ENCODE results near the gene RGS3.

Gene RGS3

GRCh38 chr9:113524468-113524867, 60.9 kb downstream of the RGS3 start:
- TF ChIP-seq, protein P1, sequence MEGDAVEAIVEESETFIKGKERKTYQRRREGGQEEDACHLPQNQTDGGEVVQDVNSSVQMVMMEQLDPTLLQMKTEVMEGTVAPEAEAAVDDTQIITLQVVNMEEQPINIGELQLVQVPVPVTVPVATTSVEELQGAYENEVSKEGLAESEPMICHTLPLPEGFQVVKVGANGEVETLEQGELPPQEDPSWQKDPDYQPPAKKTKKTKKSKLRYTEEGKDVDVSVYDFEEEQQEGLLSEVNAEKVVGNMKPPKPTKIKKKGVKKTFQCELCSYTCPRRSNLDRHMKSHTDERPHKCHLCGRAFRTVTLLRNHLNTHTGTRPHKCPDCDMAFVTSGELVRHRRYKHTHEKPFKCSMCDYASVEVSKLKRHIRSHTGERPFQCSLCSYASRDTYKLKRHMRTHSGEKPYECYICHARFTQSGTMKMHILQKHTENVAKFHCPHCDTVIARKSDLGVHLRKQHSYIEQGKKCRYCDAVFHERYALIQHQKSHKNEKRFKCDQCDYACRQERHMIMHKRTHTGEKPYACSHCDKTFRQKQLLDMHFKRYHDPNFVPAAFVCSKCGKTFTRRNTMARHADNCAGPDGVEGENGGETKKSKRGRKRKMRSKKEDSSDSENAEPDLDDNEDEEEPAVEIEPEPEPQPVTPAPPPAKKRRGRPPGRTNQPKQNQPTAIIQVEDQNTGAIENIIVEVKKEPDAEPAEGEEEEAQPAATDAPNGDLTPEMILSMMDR (IDR thresholded peaks at IDR 0.05; ENCODE audit: low read depth, low read length, missing control alignments) = no peak
- no peak for DNase-seq (ENCODE audit: extremely low read depth, low read depth)
- no peak overlapping the region for H3K4me3 ChIP-seq (replicated peaks; ENCODE audit: low read depth, low read length)

DNA sequence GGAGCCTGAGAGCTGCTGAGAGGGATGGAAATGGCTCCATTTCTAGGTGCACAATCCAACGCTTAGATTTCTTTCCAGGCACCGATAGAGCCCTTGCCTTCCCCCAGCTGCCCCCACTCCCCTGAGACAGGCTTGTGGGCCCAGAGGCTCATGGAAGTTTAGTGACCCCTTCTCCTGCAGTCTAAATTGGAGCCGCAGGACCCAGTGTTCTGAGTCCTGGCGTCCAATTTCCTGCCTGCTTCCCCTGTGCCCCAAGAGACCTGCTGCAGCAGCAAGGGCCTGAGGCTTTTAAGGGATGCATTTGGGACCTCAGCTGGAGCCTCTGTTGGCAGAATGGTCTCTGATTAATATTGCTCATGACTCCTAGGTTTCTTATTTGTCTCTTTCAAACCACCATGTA, 61.7 kb downstream of the RGS3 start:
- H3K4me3 ChIP-seq (replicated peaks; ENCODE audit: low read depth, low read length) = no peak overlapping the region
- DNase-seq (ENCODE audit: extremely low read depth, low read depth) = no peak
- TF ChIP-seq, protein P1 (IDR thresholded peaks at IDR 0.05; ENCODE audit: low read depth, low read length, missing control alignments) = no peak

GRCh38 chr9:113525831-113526230, 62.3 kb downstream of the RGS3 start:
- TF ChIP-seq, protein P1 (IDR thresholded peaks at IDR 0.05; ENCODE audit: low read depth, low read length, missing control alignments) = no peak
- DNase-seq (ENCODE audit: extremely low read depth, low read depth) = no peak
- H3K4me3 ChIP-seq (replicated peaks; ENCODE audit: low read depth, low read length) = no peak overlapping the region

DNA sequence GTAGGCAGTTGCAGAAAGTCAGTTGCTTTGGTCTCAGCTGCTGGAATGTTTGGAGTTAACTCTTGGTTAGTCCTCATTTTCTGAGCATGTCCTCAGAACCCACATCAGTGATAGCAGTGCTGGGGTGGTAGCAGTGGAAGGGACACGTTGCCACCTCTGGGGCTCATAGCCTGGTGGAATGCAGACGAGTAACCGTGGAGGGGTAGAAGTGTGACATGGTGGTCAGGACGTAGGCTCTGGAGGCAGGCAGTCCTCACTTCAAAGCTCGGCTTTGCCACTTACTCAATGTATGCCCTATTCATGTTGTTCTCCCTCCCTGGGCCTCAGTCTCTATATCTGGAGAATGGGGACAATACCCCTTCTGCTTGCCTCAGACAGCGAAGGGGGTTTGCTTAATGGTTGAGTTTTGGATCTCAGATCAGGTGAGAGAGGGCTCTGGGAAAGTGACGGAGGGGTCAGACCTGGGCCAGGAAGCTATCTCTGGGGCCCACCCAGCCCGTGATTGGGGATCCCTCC, 62.8 kb downstream of the RGS3 start:
- H3K4me3 ChIP-seq (replicated peaks; ENCODE audit: low read depth, low read length) = no peak overlapping the region
- no peak for DNase-seq (ENCODE audit: extremely low read depth, low read depth)
- TF ChIP-seq, protein P1 (IDR thresholded peaks at IDR 0.05; ENCODE audit: low read depth, low read length, missing control alignments) = no peak

- H3K4me3 ChIP-seq (replicated peaks; ENCODE audit: low read depth, low read length) = no peak overlapping the region
- TF ChIP-seq, protein P1 (IDR thresholded peaks at IDR 0.05; ENCODE audit: low read depth, low read length, missing control alignments) = no peak
- DNase-seq (ENCODE audit: extremely low read depth, low read depth) = no peak
These were observed 63.3 kb downstream of the RGS3 start for GRCh38 chr9:113526841-113527240.

DNA sequence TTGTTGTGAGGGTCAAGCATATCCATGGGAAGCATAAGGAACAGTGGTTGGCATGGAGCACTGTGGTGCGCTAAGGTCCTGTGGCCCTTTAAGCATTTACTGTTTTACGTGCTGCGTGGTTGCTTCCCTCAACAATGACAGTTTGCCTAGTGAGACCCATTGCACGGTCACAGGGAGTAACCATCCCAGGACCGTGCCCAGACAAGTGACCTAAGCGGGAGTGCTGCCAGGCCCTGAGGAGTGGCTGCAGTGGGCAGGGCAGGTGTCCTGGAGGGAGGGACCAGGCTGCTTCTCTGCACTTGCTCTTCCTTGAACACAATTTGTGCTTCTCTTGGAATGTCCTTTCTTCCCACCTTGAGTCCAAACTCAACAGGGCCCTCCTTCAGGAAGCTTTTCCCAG, 64.6 kb downstream of the RGS3 start:
- TF ChIP-seq, protein P1 (IDR thresholded peaks at IDR 0.05; ENCODE audit: low read depth, low read length, missing control alignments) = no peak
- DNase-seq (ENCODE audit: extremely low read depth, low read depth) = no peak
- H3K4me3 ChIP-seq (replicated peaks; ENCODE audit: low read depth, low read length) = no peak overlapping the region

DNA sequence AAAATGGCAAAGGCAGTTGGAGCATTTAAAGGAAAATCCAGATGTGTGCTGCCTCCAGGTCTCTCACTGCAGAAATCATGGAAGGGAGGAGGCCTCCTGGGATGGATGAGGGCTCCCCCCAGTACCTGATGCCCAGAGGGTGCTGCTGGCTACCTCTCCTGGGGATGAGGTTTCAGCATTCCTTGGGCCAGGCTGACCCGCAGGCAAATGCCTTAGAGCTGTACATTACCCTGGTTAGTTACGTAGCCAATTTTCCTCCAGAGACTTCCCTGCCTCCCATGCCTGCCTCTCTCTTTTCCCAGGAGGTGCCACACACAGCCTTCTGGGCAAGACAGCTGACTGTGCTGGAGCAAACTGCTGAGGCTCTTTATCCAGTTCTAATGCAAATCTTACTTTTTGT, 65.3 kb downstream of the RGS3 start:
- no peak overlapping the region for H3K4me3 ChIP-seq (replicated peaks; ENCODE audit: low read depth, low read length)
- TF ChIP-seq, protein P1 (IDR thresholded peaks at IDR 0.05; ENCODE audit: low read depth, low read length, missing control alignments) = no peak
- no peak for DNase-seq (ENCODE audit: extremely low read depth, low read depth)
